ENCODE results near the gene ZC3H8. TPM values are rescaled to one million over a fixed set of nuclear protein-coding genes. Genes with fewer than 3 reads are reported as not detected.

The ZC3H8 gene
- total RNA-seq, 1 donor from 2014 or later, result 3.7 TPM

DNA sequence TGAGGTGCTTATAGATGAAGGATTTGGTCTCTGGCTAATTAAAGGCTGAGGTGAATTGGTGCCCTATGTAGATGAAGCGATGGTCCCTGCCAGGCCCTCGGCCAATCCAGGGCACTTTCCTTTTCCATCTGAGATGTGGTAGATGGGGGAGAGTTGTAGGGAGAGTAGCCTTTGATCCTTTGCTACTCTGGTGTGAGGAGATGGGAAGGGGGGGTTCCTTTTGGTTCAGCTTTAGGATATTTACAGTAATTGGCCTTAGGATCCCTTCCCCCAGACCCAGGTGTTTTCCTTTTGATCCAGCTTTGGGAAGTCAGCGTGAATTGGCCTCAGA is 5.4 kb upstream of the ZC3H8 start:
- no peak for DNase-seq (ENCODE audit: low read depth)

GRCh38 chr2:112259509-112260294 is 4.9 kb upstream of the ZC3H8 start:
- peak overlapping the region; percentile 26 for H3K4me3 ChIP-seq (ENCODE audit: low read depth, low read length)
- TF ChIP-seq, protein P1, sequence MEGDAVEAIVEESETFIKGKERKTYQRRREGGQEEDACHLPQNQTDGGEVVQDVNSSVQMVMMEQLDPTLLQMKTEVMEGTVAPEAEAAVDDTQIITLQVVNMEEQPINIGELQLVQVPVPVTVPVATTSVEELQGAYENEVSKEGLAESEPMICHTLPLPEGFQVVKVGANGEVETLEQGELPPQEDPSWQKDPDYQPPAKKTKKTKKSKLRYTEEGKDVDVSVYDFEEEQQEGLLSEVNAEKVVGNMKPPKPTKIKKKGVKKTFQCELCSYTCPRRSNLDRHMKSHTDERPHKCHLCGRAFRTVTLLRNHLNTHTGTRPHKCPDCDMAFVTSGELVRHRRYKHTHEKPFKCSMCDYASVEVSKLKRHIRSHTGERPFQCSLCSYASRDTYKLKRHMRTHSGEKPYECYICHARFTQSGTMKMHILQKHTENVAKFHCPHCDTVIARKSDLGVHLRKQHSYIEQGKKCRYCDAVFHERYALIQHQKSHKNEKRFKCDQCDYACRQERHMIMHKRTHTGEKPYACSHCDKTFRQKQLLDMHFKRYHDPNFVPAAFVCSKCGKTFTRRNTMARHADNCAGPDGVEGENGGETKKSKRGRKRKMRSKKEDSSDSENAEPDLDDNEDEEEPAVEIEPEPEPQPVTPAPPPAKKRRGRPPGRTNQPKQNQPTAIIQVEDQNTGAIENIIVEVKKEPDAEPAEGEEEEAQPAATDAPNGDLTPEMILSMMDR (conservative IDR thresholded peaks at IDR 0.05; ENCODE audit: low read depth, low read length), result peak; percentile 99
- DNase-seq (ENCODE audit: low read depth), result no peak

More for the DNA sequence above, 5.4 kb upstream of the ZC3H8 start:
- TF ChIP-seq, protein P1 (conservative IDR thresholded peaks at IDR 0.05; ENCODE audit: low read depth, low read length), result no peak
- no peak overlapping the region for H3K4me3 ChIP-seq (ENCODE audit: low read depth, low read length)

GRCh38 chr2:112257575-112257974 is 2.7 kb upstream of the ZC3H8 start:
- no peak overlapping the region for H3K4me3 ChIP-seq (ENCODE audit: low read depth, low read length)
- TF ChIP-seq, protein P1 (conservative IDR thresholded peaks at IDR 0.05; ENCODE audit: low read depth, low read length), result no peak
- peak; percentile 57 for DNase-seq (ENCODE audit: low read depth)

DNA sequence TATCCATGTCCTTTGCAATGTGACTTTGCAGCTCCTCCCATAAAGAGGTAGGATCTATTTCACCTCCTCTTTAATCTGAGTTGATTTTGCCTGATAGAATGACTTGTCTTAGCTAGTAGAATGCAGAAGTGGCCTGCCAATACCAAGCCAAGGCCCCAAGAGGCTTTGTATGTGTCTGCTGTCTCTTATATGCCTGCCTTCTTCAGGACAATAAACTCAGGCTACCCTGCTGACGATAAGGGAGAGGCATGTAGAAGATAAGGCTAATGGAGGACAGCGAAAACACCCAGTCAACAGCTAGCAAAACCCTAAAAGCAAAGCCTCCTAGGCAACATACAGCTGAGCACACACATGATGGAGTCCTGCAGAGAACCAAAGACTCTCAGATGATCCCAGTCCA is 1.8 kb upstream of the ZC3H8 start:
- TF ChIP-seq, protein P1 (conservative IDR thresholded peaks at IDR 0.05; ENCODE audit: low read depth, low read length), result no peak
- H3K4me3 ChIP-seq (ENCODE audit: low read depth, low read length), result no peak overlapping the region
- no peak for DNase-seq (ENCODE audit: low read depth)

GRCh38 chr2:112255875-112256274 is 1.0 kb upstream of the ZC3H8 start:
- H3K4me3 ChIP-seq (ENCODE audit: low read depth, low read length), result no peak overlapping the region
- TF ChIP-seq, protein P1 (conservative IDR thresholded peaks at IDR 0.05; ENCODE audit: low read depth, low read length), result no peak
- no peak for DNase-seq (ENCODE audit: low read depth)

DNA sequence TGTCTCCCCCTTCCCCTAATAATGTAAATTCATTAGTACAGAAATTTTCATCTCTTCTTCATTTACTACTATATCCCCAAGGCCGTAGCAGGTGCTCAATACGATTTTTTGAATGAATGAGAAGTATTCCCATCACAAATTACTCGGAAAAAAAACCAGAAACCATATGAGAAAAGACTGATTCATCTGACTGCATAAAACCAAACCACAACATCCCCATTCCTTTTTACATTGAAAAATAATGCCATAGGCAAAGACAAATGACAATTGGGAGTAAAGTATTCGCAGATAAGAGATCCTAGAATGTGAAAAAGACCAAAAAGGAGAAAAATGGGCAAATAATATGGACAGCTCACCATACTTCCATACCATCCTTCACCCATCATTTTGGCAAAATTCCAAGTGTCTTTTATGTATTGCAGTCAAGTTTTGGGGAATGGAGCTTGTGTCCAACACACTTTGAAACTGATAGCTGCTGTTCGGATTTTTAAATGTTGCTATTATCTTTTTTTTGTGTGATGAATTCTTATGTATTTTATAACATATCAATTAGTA is 1.5 kb downstream of the ZC3H8 start:
- TF ChIP-seq, protein P1 (conservative IDR thresholded peaks at IDR 0.05; ENCODE audit: low read depth, low read length), result no peak
- DNase-seq (ENCODE audit: low read depth), result no peak
- no peak overlapping the region for H3K4me3 ChIP-seq (ENCODE audit: low read depth, low read length)

GRCh38 chr2:112251271-112251670 is 3.6 kb downstream of the ZC3H8 start:
- no peak for DNase-seq (ENCODE audit: low read depth)
- no peak overlapping the region for H3K4me3 ChIP-seq (ENCODE audit: low read depth, low read length)
- TF ChIP-seq, protein P1 (conservative IDR thresholded peaks at IDR 0.05; ENCODE audit: low read depth, low read length), result no peak

All from epithelial cell of proximal tubule (primary cell).